Embryonic facial prominence (tissue), 1 donor: ENCODE results near the gene NEK1.
A peak's percentile ranks its signal among the peaks of the same experiment; 100 is the strongest.
"Not testable (repeated sequence)": the region's sequence is repeated elsewhere in the genome, so short reads cannot be mapped to it uniquely, and the experiment has no call there.

Experiments used
- DNase-seq: peaks from one replicate; pipeline ENCODE4 v3.0.0-alpha.2; 2016; ENCODE audit errors: extremely low spot score

NEK1 gene

DNA sequence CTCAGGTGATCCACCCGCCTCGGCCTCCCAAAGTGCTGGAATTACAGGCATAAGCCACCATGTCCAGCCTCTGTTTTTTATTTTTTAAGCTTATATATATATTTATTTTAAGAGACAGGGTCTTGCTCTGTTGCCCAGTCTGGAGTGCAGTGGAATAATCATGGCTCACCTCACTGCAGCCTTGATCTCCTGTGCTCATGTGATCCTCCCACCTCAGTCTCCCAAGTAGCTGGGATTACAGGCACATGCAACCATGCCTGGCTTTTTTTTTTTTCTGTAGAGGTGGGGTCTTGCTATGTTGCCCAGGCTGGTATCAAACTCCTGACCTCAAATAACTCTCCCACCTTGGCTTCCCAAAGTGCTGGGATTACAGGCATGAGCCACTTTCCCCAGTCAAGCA, 184.7 kb downstream of the NEK1 start:
- not testable (repeated sequence) for DNase-seq

DNA sequence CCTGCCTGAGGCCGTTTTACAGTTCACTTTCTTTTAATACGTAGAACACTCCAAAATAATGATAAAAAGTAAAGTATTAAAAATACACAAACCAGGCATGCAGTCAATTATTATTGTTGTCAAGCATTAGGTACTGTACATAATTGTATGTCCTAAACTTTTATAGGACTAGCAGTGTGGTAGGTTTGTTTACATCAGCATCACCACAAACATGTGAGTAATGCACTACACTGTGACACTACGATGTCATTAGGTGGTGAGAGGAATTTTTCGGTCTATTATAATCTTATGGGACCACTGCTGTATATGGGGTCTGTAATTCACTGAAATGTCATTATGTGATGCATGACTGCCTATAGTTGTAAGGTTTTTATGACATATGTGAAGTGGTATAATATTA, 192.1 kb downstream of the NEK1 start:
- DNase-seq = no peak

DNA sequence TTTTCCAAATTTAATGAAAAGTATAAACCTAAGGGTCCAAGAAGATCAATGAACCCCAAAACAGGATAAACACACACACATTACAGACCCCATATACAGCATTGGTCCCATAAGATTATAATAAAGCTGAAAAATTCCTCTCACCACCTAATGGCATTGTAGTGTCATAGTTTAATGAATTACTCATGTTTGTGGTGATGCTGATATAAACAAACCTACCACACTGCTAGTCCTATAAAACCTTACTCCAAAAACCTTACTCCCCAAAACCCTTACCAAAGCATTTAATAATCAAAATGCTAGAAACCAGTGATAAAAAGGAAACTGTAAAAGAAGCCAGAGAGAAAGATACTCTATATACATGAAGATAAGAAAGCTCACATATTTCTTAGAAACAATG, 193.5 kb downstream of the NEK1 start:
- DNase-seq = no peak

DNA sequence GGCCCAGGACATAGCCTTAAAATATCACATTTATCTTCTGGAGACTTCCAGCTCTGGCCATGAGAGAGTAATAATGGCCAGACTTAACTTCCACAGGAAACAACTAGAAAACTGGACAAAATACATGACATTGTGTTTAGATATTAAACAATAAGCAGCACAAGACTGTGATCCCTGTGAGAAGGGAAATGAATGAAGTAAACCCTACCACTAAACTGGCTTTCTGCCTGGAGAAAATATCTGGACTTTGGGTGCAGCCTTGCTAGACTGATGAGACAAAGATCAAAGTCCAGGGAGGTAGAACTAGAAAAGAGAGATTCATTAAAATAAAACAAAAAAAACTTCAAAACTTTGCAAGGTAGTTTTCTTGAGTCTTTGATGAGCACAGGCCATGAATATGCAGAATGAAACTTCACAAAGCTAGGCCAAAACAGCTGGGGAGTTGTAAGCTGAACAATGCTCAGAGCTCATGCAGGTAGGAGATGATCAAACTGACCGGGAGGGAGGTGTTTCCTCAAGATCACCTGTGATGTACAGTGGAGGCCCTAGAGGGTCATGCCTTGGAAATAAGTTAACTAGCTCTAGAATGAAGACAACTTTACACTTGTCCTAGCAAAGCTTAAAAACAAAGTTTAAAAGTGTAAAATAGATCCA, 194.6 kb downstream of the NEK1 start:
- DNase-seq = no peak

GRCh38 chr4:169416997-169417396, 195.4 kb downstream of the NEK1 start:
- DNase-seq = no peak

DNA sequence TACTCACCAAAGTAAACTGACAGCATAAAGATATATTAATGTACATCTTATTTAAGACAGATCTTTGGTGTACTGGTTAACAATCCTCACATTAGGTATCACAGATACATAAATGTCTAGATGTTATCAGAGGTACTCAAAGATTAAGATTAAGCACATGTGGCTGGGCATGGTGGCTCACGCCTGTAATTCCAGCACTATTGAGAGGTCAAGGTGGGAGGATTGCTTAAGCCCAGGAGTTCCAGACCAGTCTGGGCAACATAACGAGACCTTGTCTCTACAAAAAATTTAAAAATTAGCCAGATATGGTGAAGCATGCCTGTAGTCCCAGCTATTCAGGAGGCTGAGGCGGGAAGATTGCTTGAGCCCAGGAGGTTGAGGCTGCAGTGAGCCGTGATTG, 195.9 kb downstream of the NEK1 start:
- DNase-seq = no peak

GRCh38 chr4:169414913-169415312, 197.5 kb downstream of the NEK1 start:
- DNase-seq = no peak

DNA sequence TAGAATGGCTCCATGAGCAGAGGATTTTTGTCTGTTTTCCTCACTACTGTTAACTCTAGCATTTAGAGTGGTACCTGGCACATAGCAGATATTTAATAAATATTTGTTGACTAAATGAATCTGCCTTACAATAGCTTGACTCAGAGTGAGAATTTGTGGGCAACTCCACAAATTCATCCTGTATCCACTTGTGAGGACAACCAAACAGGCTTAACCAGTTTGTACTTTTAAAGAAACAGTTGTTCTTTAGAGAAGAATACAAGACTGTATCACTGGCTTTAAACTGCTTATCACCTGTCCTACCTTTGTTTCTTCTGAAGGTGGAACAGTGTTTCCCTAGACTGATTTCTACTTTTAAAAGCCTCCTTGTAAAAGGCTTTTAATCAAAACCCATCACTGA, 200.3 kb downstream of the NEK1 start:
- no peak for DNase-seq

- no peak for DNase-seq
Observed at GRCh38 chr4:169410839-169411770, 201.3 kb downstream of the NEK1 start.

- no peak for DNase-seq
Observed at GRCh38 chr4:169407217-169407845, 205.1 kb downstream of the NEK1 start.

GRCh38 chr4:169404960-169405359, 207.4 kb downstream of the NEK1 start:
- no peak for DNase-seq

DNA sequence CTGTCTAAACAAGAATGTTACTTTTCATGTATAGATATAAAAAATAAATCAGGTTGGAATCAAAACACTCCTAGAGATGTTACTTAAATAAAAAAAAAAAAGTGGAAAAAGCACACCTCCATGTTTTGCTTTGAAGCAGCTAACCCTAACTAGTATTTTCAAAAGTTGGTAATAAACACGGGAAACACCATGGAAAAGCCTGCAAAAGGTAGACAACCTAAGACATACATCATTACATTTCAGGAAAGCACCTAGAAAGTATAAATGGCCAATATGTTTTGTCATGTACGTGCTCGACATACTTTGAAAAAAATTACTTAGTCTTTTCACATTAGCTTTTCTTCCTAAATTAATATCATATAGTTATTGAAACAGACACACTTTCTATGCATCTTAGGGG, 211.6 kb downstream of the NEK1 start:
- DNase-seq = no peak

GRCh38 chr4:169399976-169400767, 212.2 kb downstream of the NEK1 start:
- DNase-seq = no peak

DNA sequence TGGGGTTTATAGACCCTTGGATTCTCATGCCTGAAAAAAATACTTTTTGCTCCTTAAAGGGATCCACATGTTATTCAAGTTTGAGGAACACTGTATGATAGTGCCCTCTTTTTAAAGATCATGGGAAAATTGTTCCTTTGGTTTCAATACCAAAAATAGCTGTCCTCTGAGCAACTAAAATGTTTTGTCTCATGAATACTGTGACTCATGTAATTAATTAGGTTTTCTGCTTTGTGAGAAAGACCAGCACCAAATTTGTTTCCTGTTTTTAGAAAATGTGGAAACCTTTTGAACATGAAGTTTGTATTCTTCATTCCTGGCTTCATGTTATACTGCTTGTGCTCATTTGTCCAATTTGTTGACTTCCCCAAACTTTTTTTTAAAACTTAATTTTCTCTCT, 214.1 kb downstream of the NEK1 start:
- DNase-seq = no peak

GRCh38 chr4:169397762-169398161, 214.6 kb downstream of the NEK1 start:
- DNase-seq = peak; percentile 27

- no peak for DNase-seq
Observed at GRCh38 chr4:169385376-169385775, 227.0 kb downstream of the NEK1 start.

DNA sequence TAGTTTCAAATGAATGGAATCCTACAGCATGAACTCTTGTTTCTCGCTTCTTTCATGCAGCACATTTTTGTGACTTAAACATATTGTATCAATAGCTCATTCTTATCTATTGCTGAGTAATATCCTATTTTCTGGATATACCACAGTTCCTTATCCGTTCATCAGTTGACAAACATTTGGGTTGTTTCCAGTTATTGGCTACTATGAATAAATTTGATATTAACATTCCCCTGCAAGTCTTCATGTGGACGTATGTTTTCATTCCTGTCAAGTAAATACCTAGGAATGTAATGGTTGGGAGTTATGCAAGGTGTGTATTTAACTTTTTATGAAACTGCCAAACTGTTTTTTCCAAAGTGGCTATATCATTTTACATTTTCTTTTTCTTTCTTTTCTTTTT, 227.6 kb downstream of the NEK1 start:
- no peak for DNase-seq

GRCh38 chr4:169383724-169384123, 228.7 kb downstream of the NEK1 start:
- DNase-seq = no peak

DNA sequence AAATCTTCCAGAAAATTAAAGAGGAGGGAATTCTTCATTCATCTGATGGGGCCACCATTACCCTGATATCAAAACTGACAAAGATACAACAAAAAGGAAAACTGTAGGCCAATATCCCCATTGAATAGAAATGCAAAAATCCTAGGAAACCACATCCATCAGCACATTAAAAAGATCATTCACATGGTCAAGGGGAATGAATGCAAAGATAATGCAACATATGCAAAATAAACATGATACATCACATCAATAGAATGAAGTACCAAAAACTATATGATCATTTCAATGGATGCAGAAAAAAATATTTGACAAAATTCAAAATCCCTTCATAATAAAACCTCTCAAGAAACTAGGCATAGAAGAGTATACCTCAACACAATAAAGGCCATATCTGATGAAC, 232.7 kb downstream of the NEK1 start:
- no peak for DNase-seq

GRCh38 chr4:169377367-169377766, 235.0 kb downstream of the NEK1 start:
- DNase-seq = no peak

DNA sequence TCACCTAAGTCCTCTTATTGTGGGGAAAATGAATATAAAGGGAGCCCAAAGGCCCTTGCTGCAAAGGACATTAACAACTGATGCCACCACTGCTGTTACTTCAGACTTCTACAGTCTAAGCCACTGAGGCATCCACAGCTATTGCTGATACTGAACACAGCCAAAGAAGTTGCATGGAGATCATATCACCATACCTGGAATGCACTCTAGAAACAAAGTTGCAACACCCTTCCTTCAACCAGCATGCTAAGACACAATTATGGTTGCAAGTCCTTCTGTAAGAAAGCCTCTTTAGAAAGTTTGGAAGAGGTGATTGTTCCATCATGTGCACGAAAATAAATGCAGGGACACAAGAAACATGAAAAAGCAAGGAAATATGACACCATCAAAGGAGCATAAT, 236.0 kb downstream of the NEK1 start:
- DNase-seq = no peak

GRCh38 chr4:169372791-169373190, 239.6 kb downstream of the NEK1 start:
- DNase-seq = no peak
